Measurements from ENCODE around the gene WNT8A. TPM values are rescaled to one million over a fixed set of nuclear protein-coding genes. Genes with fewer than 3 reads are reported as not detected.

The WNT8A gene
- total and polyA plus RNA-seq, 2 of the 13 experiments (the other 11 are each of a cell fraction or from before 2014, with no cell fraction given) = not detected

GRCh38 chr5:138078006-138078643 is 5.7 kb upstream of the WNT8A start:
- no peaks in the 10 kb centered on the region for H4K20me1 ChIP-seq (ENCODE audit: insufficient read depth, low read length)
- H3K9ac ChIP-seq (ENCODE audit: insufficient read depth, low read depth, low read length) = no peak overlapping the region
- 29% methylated on average over 1 of the region's 1 CpG for WGBS (ENCODE audit: low lambda C conversion rate)
- intact Hi-C loops (cut with micrococcal nuclease; ENCODE audit: unreplicated experiment) = no loop called here
- CTCF ChIA-PET (ENCODE audit: low intra/inter-chr PET ratio, low total read pairs) = interaction anchor here (1.4 to 5.2 kb wide), 2 partner anchors 55 to 58 kb away, joined by 9 to 69 read pairs; no protein-coding TSS in a partner anchor
- POLR2A ChIA-PET = no interaction called here
- H3K36me3 ChIP-seq (replicated peaks in 1 of 2; ENCODE audit: control insufficient read depth in 1 of 2, insufficient read depth in 2 of 2, low read length in 2 of 2) = no peaks in the 10 kb centered on the region
- in situ Hi-C loops (cut with HindIII; ENCODE audit: extremely low pct_ligation_motif_present, low pct_unique_long_range_greater_than_20kb) = loop anchor here (5.0 kb wide), 1 partner anchor 49 kb away; no protein-coding TSS in a partner anchor
- no peak overlapping the region for H2AFZ ChIP-seq (ENCODE audit: low read length)
- DNase-seq (ENCODE audit: low spot score) = no peak
- H3K4me2 ChIP-seq (ENCODE audit: low read depth, low read length) = no peak overlapping the region
- no peak for FAIRE-seq
- peaks cover 15% of the 10 kb centered on the region for H3K4me1 ChIP-seq (ENCODE audit: insufficient read depth, low read length)
- H3K27me3 ChIP-seq (ENCODE audit: control insufficient read depth in 1 of 2, insufficient read depth in 2 of 2, low read length in 2 of 2) = no peaks in the 10 kb centered on the region; a peak in 1 of 5 replicates
- H3K9me3 ChIP-seq (ENCODE audit: low read length) = no peaks in the 10 kb centered on the region
- ATAC-seq = no peak
- no TSS peak for BruUV-seq (replicated peaks)
- no peak overlapping the region for H3K27ac ChIP-seq (ENCODE audit: extremely low read length, insufficient read depth, low read length)
- TF ChIP-seq ZBTB34 (CRISPR knock-in tag; IDR thresholded peaks at IDR 0.05) = no peak
- TF ChIP-seq CHD2 (IDR thresholded peaks at IDR 0.05; ENCODE audit: low read depth, low read length) = no peak
- no peak for TF ChIP-seq ZNF253 (CRISPR knock-in tag; IDR thresholded peaks at IDR 0.05; ENCODE audit: borderline replicate concordance)
- no peak for TF ChIP-seq HOXD1 (CRISPR knock-in tag; IDR thresholded peaks at IDR 0.05)
- TF ChIP-seq, protein P1, sequence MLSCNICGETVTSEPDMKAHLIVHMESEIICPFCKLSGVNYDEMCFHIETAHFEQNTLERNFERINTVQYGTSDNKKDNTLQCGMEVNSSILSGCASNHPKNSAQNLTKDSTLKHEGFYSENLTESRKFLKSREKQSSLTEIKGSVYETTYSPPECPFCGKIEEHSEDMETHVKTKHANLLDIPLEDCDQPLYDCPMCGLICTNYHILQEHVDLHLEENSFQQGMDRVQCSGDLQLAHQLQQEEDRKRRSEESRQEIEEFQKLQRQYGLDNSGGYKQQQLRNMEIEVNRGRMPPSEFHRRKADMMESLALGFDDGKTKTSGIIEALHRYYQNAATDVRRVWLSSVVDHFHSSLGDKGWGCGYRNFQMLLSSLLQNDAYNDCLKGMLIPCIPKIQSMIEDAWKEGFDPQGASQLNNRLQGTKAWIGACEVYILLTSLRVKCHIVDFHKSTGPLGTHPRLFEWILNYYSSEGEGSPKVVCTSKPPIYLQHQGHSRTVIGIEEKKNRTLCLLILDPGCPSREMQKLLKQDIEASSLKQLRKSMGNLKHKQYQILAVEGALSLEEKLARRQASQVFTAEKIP (CRISPR knock-in tag; IDR thresholded peaks at IDR 0.05; ENCODE audit: borderline replicate concordance) = no peak
- TF ChIP-seq, protein P2, sequence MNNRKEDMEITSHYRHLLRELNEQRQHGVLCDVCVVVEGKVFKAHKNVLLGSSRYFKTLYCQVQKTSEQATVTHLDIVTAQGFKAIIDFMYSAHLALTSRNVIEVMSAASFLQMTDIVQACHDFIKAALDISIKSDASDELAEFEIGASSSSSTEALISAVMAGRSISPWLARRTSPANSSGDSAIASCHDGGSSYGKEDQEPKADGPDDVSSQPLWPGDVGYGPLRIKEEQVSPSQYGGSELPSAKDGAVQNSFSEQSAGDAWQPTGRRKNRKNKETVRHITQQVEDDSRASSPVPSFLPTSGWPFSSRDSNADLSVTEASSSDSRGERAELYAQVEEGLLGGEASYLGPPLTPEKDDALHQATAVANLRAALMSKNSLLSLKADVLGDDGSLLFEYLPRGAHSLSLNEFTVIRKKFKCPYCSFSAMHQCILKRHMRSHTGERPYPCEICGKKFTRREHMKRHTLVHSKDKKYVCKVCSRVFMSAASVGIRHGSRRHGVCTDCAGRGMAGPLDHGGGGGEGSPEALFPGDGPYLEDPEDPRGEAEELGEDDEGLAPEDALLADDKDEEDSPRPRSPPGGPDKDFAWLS (CRISPR knock-in tag; IDR thresholded peaks at IDR 0.05; ENCODE audit: borderline replicate concordance) = no peak
- no peak for TF ChIP-seq ZSCAN21 (CRISPR knock-in tag; IDR thresholded peaks at IDR 0.05; ENCODE audit: borderline replicate concordance)
- TF ChIP-seq ZSCAN20 (CRISPR knock-in tag; IDR thresholded peaks at IDR 0.05; ENCODE audit: borderline replicate concordance) = no peak
- TF ChIP-seq, protein P3, sequence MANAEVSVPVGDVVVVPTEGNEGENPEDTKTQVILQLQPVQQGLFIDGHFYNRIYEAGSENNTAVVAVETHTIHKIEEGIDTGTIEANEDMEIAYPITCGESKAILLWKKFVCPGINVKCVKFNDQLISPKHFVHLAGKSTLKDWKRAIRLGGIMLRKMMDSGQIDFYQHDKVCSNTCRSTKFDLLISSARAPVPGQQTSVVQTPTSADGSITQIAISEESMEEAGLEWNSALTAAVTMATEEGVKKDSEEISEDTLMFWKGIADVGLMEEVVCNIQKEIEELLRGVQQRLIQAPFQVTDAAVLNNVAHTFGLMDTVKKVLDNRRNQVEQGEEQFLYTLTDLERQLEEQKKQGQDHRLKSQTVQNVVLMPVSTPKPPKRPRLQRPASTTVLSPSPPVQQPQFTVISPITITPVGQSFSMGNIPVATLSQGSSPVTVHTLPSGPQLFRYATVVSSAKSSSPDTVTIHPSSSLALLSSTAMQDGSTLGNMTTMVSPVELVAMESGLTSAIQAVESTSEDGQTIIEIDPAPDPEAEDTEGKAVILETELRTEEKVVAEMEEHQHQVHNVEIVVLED (CRISPR knock-in tag; IDR thresholded peaks at IDR 0.05; ENCODE audit: borderline replicate concordance) = no peak
- no peak for TF ChIP-seq NFE2 (CRISPR knock-in tag; IDR thresholded peaks at IDR 0.05)
- TF ChIP-seq ZNF550 (CRISPR knock-in tag; IDR thresholded peaks at IDR 0.05; ENCODE audit: borderline replicate concordance) = no peak
- H3K4me3 ChIP-seq (replicated peaks in 1 of 3; ENCODE audit: insufficient read depth in 1 of 3, low read depth in 2 of 3, low read length in 3 of 3) = no peak overlapping the region
- no peaks in the 10 kb centered on the region for H3K79me2 ChIP-seq (ENCODE audit: insufficient read depth, low read length)
